ENCODE data around the gene MAPKAPK2. TPM values are rescaled to one million over a fixed set of nuclear protein-coding genes. Genes with fewer than 3 reads are reported as not detected.
A peak's percentile ranks its signal among the peaks of the same experiment; 100 is the strongest.
"Not testable (repeated sequence)": the region's sequence is repeated elsewhere in the genome, so short reads cannot be mapped to it uniquely, and the experiment has no call there.

MAPKAPK2 gene
- total RNA-seq, 3 donors from 2014 or later, result 68.4 to 75.2 (median 72.1) TPM

DNA sequence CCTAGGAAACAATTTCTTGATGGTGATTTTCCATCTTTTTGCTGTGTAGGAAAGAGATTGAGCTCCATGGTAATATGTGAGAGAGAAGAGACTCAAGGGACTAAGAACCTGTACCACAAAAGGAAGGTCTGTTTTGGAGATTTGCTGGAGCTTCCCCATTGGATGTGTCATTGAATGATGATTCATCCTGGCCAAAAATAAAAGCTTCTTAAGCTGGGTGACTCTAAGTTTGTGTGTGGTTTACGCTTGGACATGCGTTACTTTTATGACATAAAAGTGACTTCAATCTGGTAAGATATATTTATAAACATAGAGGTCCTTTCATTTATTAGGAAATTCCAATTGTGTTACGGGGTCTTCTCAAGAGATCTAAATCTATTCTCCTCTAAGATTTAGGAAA is 68.4 kb downstream of the MAPKAPK2 start:
- TF ChIP-seq, protein P1, sequence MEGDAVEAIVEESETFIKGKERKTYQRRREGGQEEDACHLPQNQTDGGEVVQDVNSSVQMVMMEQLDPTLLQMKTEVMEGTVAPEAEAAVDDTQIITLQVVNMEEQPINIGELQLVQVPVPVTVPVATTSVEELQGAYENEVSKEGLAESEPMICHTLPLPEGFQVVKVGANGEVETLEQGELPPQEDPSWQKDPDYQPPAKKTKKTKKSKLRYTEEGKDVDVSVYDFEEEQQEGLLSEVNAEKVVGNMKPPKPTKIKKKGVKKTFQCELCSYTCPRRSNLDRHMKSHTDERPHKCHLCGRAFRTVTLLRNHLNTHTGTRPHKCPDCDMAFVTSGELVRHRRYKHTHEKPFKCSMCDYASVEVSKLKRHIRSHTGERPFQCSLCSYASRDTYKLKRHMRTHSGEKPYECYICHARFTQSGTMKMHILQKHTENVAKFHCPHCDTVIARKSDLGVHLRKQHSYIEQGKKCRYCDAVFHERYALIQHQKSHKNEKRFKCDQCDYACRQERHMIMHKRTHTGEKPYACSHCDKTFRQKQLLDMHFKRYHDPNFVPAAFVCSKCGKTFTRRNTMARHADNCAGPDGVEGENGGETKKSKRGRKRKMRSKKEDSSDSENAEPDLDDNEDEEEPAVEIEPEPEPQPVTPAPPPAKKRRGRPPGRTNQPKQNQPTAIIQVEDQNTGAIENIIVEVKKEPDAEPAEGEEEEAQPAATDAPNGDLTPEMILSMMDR (IDR thresholded peaks at IDR 0.05), result no peak
- H3K4me3 ChIP-seq, result no peak overlapping the region
- no peaks in the 10 kb centered on the region for H3K9me3 ChIP-seq
- no peaks in the 10 kb centered on the region for H3K36me3 ChIP-seq (ENCODE audit: low read depth)
- DNase-seq, result no peak
- intact Hi-C loops (cut with DNase I, micrococcal nuclease), result no loop called here
- ATAC-seq, result no peak
- H3K4me1 ChIP-seq (ENCODE audit: low read depth), result no peaks in the 10 kb centered on the region

DNA sequence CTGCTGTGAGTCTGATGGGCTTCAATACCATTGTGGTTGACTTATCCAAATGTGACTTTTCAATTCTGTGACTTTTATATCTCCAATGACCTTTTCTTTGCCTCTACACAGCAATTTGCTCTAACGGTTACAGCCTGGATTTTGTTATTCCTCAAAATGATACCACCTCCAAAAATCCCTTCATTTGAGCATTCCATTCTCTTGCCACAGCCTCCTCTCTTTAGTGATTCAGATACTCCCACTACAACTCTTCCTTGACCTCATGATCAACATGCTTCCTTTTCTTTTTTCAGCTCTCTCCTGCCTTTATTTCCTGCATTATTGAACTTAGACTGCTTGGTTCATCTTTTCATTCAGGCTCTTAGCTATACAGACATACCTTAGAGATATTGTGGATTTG is 69.3 kb downstream of the MAPKAPK2 start:
- no peak for ATAC-seq
- intact Hi-C loops (cut with DNase I, micrococcal nuclease), result no loop called here
- no peaks in the 10 kb centered on the region for H3K4me1 ChIP-seq (ENCODE audit: low read depth)
- TF ChIP-seq, protein P1 (IDR thresholded peaks at IDR 0.05), result no peak
- H3K36me3 ChIP-seq (ENCODE audit: low read depth), result no peaks in the 10 kb centered on the region
- DNase-seq, result no peak
- no peak overlapping the region for H3K4me3 ChIP-seq
- H3K9me3 ChIP-seq, result no peaks in the 10 kb centered on the region

DNA sequence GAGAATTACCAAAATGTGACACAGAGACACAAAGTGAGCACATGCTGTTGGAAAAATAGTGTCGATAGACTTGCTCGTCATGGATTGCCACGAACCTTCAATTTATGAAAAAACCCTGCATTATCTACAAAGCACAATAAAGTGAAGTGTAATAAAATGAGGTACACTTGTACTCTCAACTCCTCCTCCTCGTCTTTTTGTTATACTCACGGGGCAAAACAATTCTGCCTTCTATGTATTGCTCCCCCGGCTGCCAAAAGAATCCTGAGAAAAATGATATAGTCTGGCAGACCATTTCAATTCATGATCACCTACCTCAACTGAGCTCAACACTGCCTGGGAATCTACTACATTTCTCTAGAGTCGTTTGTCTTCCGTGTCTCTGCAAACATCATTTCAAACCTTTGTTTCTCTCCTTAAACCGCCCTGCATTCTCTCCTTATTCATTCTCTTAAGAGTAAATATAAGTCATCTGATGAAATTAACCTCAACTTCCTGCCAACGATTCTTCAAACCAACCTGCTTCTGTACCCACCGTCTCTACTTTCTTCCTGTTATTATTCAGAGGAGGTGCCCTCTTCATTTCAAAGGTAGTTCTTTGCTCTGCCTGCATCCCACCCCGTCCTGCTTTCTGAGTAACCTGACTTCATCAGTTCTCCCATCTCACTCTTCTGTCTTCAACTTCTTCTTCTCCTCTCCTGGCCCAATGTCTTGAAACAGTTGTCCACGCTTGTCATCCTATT is 73.0 kb downstream of the MAPKAPK2 start:
- TF ChIP-seq, protein P1 (IDR thresholded peaks at IDR 0.05), result no peak
- Histone ChIP-seq H3K4me1 (ENCODE audit: low read depth) (no peaks in the 10 kb centered on the region), H3K9me3 (no peaks in the 10 kb centered on the region), H3K4me3 (no peak overlapping the region), H3K36me3 (ENCODE audit: low read depth) (no peaks in the 10 kb centered on the region)
- ATAC-seq, result peak; percentile 71
- no peak for DNase-seq
- intact Hi-C loops (cut with DNase I, micrococcal nuclease), result no loop called here

DNA sequence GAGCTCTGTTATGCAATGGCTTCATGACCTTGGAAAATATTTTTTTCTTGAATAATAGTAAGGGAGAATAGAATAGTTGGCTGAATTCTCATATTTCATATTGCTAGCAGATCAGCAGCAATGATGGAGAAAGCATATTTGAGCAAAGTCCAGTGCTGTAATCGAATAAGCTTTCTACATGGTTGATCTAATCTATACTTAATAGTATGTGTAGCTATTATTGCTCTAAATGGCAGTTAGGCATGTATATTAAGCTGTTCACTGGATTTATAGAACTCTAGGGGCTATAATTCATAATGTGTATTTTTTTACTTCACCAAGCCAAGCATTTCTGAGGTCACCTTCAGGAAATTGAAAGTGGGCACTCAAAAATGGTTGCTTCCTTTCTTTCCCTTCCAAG is 75.9 kb downstream of the MAPKAPK2 start:
- Histone ChIP-seq H3K4me1 (ENCODE audit: low read depth) (no peaks in the 10 kb centered on the region), H3K9me3 (no peaks in the 10 kb centered on the region), H3K4me3 (no peak overlapping the region), H3K36me3 (ENCODE audit: low read depth) (no peaks in the 10 kb centered on the region)
- ATAC-seq (no peak), DNase-seq (no peak)
- intact Hi-C loops (cut with DNase I, micrococcal nuclease), result no loop called here
- TF ChIP-seq, protein P1 (IDR thresholded peaks at IDR 0.05), result no peak

DNA sequence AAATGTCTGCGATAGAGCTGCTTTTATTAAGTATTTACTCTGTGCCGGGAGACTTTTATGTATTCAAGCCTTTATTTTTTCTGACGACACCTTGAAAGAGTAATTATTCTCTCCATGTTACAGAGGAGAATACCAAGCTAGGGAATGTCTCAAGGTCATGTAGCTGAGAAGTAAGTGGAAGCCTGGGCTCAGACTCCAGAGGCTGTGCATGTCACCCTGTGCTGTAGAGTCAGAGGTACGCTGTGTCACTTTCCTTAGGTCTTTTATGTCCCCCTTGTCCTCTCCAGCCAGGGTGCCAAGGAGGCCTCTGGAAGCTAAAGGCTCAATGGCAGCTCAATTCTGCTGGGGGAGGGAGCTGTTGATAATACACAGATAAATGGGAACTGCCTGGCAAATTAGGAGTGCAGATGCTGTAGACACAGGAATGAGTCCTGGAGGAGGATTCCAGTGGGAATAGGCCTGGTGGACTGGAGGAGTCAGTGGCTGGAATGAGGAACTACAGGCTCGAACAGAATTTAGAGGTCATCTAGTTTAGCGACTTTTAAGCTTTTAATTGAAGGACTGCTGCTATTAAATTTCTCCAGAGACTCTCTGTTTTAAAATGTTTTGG is 76.6 kb downstream of the MAPKAPK2 start:
- Histone ChIP-seq H3K4me1 (ENCODE audit: low read depth) (no peaks in the 10 kb centered on the region), H3K36me3 (ENCODE audit: low read depth) (no peaks in the 10 kb centered on the region), H3K9me3 (no peaks in the 10 kb centered on the region), H3K4me3 (no peak overlapping the region)
- ATAC-seq (no peak), DNase-seq (no peak)
- intact Hi-C loops (cut with DNase I, micrococcal nuclease), result no loop called here
- TF ChIP-seq, protein P1 (IDR thresholded peaks at IDR 0.05), result no peak

DNA sequence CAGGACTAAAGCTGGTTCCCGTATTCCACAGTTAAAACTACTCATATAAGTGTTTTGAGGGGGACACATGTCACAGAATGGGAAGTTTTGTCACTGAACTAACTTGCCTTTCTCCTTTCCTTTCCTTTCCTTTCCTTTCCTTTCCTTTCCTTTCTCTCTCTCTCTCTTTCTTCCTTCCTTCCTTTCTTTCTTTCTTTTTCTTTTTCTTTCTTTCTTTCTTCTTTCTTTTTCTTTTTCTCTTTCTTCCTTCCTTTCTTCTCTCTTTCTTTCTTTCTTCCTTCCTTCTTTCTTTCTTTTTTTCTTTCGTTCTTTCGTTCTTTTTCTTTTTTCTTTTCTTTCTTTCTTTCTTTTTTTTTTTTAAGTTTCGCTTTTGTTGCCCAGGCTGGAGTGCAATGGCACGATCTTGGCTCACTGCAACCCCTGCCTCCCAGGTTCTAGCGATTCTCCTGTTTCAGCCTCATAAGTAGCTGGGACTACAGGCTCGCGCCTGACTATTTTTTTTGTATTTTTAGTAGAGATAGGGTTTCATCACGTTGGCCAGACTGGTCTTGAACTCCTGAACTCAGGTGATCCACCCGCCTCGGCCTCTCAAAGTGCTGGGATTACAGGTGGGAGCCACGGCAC is 78.1 kb downstream of the MAPKAPK2 start:
- H3K4me1 ChIP-seq (ENCODE audit: low read depth); H3K4me3 ChIP-seq; DNase-seq; ATAC-seq; H3K9me3 ChIP-seq; H3K36me3 ChIP-seq (ENCODE audit: low read depth); intact Hi-C loops (cut with DNase I, micrococcal nuclease): not testable (repeated sequence)

DNA sequence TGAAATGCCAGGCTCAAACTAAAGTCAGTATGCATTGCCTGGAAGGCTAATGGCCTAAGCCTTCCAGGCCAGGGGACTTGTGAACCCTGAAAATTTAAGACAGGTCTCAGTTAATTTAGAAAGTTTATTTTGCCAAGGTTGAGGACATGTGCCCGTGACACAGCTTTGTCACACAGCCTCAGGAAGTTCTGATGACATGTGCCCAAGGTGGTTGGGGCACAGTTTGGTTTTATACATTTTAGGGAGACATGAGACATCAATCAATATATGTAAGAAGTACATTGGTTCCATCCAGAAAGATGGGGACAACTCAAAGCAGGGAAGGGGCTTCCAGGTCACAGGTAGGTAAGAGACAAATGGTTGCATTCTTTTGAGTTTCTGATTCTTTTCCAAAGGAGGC is 81.1 kb downstream of the MAPKAPK2 start:
- H3K4me3 ChIP-seq; H3K36me3 ChIP-seq (ENCODE audit: low read depth); H3K9me3 ChIP-seq; H3K4me1 ChIP-seq (ENCODE audit: low read depth); ATAC-seq; intact Hi-C loops (cut with DNase I, micrococcal nuclease); DNase-seq: not testable (repeated sequence)
